ENCODE data around the gene MASTL.
A peak's percentile ranks its signal among the peaks of the same experiment; 100 is the strongest.

DNA sequence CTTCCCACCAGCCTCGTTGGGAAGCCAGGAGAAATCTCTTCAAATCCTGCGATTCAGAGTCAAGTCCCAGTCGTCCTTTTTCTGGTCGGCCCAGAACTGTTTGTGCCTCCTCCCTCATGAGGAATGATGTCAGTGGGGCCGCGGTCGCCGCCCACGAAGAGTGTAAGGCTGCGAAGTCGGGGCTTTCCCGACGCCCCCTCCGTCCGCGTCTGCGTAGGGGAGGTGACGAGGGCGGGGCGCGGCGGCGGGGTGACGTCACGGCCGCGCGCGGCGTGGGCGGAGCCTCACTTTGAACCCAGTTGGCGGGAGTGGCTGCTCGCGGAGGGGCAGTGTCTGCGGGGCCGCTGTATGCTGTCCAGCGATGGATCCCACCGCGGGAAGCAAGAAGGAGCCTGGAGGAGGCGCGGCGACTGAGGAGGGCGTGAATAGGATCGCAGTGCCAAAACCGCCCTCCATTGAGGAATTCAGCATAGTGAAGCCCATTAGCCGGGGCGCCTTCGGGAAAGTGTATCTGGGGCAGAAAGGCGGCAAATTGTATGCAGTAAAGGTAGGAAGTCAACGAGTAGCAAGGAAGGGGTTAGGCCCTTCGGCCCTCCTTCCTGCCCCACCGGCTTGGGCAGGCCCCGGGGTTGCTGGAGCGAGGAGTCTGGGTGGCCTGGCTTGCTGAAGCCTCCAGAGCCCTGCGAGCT lies at the start of gene MASTL:
- no peak for TF ChIP-seq CTCF (IDR thresholded peaks at IDR 0.05)
- TF ChIP-seq POLR2A (IDR thresholded peaks at IDR 0.05) = peak; percentile 94 to 96

Data from adrenal gland (tissue), 5 donors.